Lower leg skin (tissue), 3 donors: ENCODE data around the gene HINFP.

Experiments
- POLR2A ChIP-seq, 2 donors: fragments of 450-650 bp; IDR thresholded peaks; one replicate each; pipeline ENCODE4 v1.6.1; 2016 to 2017; ENCODE audit warnings: antibody characterized with exemption in 2 of 2, mild to moderate bottlenecking in 1 of 2, moderate library complexity in 1 of 2
- TF ChIP-seq, protein P1 (sequence below), 3 donors: fragments of 450-650 bp; IDR thresholded peaks; one replicate each; pipeline ENCODE4 v1.5.1; 2016; ENCODE audit warnings: antibody characterized with exemption in 3 of 3, mild to moderate bottlenecking in 3 of 3, moderate library complexity in 2 of 3

DNA sequence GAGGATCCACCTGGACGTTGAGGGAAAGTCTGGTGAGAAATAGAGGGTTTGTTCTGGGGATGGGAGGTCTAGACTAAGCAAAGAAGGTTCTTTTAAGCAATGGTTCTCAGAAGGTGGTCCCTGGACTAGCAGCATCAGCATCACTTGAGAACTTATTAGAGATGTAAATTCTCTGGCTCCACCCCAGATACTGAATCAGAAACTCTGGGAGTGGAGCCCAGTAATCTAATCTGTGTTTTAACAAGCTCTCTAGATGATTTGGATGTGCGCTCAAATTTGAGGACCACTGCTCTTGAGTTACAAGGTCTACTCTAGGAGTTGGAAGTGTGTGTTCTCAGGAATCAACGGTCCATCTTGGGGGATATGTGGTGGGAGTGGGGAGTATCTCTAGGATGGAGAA, 24.2 kb downstream of the HINFP start:
- TF ChIP-seq, protein P1, sequence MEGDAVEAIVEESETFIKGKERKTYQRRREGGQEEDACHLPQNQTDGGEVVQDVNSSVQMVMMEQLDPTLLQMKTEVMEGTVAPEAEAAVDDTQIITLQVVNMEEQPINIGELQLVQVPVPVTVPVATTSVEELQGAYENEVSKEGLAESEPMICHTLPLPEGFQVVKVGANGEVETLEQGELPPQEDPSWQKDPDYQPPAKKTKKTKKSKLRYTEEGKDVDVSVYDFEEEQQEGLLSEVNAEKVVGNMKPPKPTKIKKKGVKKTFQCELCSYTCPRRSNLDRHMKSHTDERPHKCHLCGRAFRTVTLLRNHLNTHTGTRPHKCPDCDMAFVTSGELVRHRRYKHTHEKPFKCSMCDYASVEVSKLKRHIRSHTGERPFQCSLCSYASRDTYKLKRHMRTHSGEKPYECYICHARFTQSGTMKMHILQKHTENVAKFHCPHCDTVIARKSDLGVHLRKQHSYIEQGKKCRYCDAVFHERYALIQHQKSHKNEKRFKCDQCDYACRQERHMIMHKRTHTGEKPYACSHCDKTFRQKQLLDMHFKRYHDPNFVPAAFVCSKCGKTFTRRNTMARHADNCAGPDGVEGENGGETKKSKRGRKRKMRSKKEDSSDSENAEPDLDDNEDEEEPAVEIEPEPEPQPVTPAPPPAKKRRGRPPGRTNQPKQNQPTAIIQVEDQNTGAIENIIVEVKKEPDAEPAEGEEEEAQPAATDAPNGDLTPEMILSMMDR (IDR thresholded peaks at IDR 0.05), result no peak
- TF ChIP-seq POLR2A (IDR thresholded peaks at IDR 0.05), result no peak
